Fibroblast of lung (primary cell): ENCODE results near the gene FBLN1. TPM values are rescaled to one million over a fixed set of nuclear protein-coding genes. Genes with fewer than 3 reads are reported as not detected.

Source experiments
- DNase-seq, 2 donors: peaks; one replicate each; pipeline versions ENCODE4 v3.0.0 to v3.0.0-alpha.2; 2010; ENCODE audit warnings: low read depth in 2 of 2
- H2AFZ ChIP-seq: 2 replicates; pipeline ENCODE4 v1.5.1; 2012; ENCODE audit warnings: low read length, control low read depth, inconsistent platforms
- H3K27ac ChIP-seq: 2 replicates; pipeline ENCODE4 v1.5.1; 2011; ENCODE audit warnings: low read length, control low read depth; ENCODE audit not compliant: insufficient read depth
- H3K27me3 ChIP-seq: 2 replicates; pipeline ENCODE4 v1.5.1; 2011; ENCODE audit warnings: mild to moderate bottlenecking, low read length; ENCODE audit not compliant: control insufficient read depth, insufficient read depth
- H3K36me3 ChIP-seq: 2 replicates; pipeline ENCODE4 v1.5.1; 2011; ENCODE audit warnings: low read length; ENCODE audit not compliant: control insufficient read depth, insufficient read depth
- H3K4me1 ChIP-seq: 2 replicates; pipeline ENCODE4 v1.5.1; 2011; ENCODE audit warnings: low read length; ENCODE audit not compliant: control insufficient read depth, insufficient read depth; ENCODE audit errors: extremely low read depth
- H3K4me2 ChIP-seq: 2 replicates; pipeline ENCODE4 v1.5.1; 2011; ENCODE audit warnings: low read length, control low read depth; ENCODE audit not compliant: insufficient read depth; ENCODE audit errors: extremely low read depth
- H3K4me3 ChIP-seq, 4 experiments: fragments of 200-600 bp in 1 of 4; sonication (generic) in 1 of 4; replicated peaks in 1 of 4; 2 replicates each; pipeline ENCODE4 v1.5.1; 2011 to 2016; ENCODE audit warnings: low read length in 4 of 4, low read depth in 3 of 4, mild to moderate bottlenecking in 3 of 4, control low read depth in 2 of 4, inconsistent platforms in 1 of 4, mixed read lengths in 1 of 4; ENCODE audit not compliant: insufficient read depth in 1 of 4; ENCODE audit errors: control extremely low read depth in 1 of 4
- H3K79me2 ChIP-seq: 2 replicates; pipeline ENCODE4 v1.5.1; 2012; ENCODE audit warnings: mild to moderate bottlenecking, low read length, inconsistent platforms; ENCODE audit not compliant: control insufficient read depth, insufficient read depth
- H3K9ac ChIP-seq: 2 replicates; pipeline ENCODE4 v1.5.1; 2011; ENCODE audit warnings: mild to moderate bottlenecking, low read length, control low read depth; ENCODE audit not compliant: insufficient read depth
- H3K9me3 ChIP-seq: 2 replicates; pipeline ENCODE4 v1.5.1; 2012; ENCODE audit warnings: low read depth, low read length; ENCODE audit not compliant: control insufficient read depth, insufficient read depth
- H4K20me1 ChIP-seq: 2 replicates; pipeline ENCODE4 v1.5.1; 2011; ENCODE audit warnings: low read length; ENCODE audit not compliant: control insufficient read depth, insufficient read depth; ENCODE audit errors: extremely low read depth
- EZH2 ChIP-seq: IDR thresholded peaks from 2 replicates; pipeline ENCODE4 v1.5.1; 2012; ENCODE audit warnings: low read length, control low read depth, mild to moderate bottlenecking; ENCODE audit errors: missing control alignments
- polyA plus RNA-seq, 2 donors: library from polyadenylated mRNA; depleted of rRNA in 1 of 2; stranded (reverse) in 1 of 2; unstranded in 1 of 2; fragments of >200 nt; gene quantifications; 2 replicates each; pipeline ENCODE4 v1.2.1, GENCODE V29; 2011 to 2012; ENCODE audit warnings: missing spikeins in 1 of 2
- total RNA-seq: library from RNA; depleted of rRNA; stranded (reverse); fragments of >200 nt; gene quantifications from 2 replicates; pipeline ENCODE4 v1.2.1, GENCODE V29; 2014
- TF ChIP-seq, protein P1 (sequence below), 2 donors: IDR thresholded peaks in 1 of 2; conservative IDR thresholded peaks in 1 of 2; 1 replicate in 1 of 2; 2 replicates in 1 of 2; pipeline ENCODE4 v1.5.1; 2011 to 2012; ENCODE audit warnings: low read length in 2 of 2, control low read depth in 1 of 2, inconsistent platforms in 1 of 2, low read depth in 1 of 2, mild to moderate bottlenecking in 1 of 2

The FBLN1 gene
- total and polyA plus RNA-seq, 2 donors (not counting 1 experiment from before 2014, with no cell fraction given), result 134 to 270 TPM

DNA sequence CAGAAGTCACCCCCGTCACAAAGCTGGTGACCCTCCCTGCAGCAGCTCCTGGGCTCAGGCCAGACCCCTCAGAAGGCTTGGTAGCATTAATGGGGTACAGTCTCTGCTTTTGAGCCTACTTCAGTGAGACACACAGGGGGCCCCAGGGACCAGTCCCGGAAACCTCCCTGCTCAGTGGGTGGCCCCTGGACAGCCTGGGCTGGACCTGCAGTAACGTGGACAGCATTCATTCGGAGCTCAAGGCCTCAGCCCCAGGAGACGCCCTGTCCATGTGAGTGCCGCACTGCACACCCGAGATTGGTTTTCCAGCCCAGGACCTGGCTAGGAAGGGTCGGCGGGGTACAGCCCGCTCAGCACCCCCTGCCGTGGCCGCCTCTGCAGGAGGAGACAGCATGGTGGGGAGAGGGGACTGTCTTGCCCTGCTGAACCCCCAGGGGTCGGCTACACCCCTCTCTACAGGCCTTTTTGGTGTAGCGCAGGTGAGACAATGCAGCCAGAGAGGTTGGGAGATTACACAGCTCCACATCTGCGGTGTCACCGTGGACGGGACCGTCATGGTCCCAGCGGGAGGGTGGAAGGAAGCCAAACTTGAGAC is 83.4 kb downstream of the FBLN1 start:
- Histone ChIP-seq H3K4me1 (peaks cover 12% of the 10 kb centered on the region), H3K4me2 (no peak overlapping the region), H3K4me3 (no peak overlapping the region), H3K79me2 (no peaks in the 10 kb centered on the region), H3K27ac (no peak overlapping the region), H3K9ac (no peak overlapping the region), H3K9me3 (no peaks in the 10 kb centered on the region), H3K27me3 (no peaks in the 10 kb centered on the region), H2AFZ (no peak overlapping the region), H3K36me3 (no peaks in the 10 kb centered on the region), H4K20me1 (no peaks in the 10 kb centered on the region)
- DNase-seq, result no peak
- TF ChIP-seq, protein P1, sequence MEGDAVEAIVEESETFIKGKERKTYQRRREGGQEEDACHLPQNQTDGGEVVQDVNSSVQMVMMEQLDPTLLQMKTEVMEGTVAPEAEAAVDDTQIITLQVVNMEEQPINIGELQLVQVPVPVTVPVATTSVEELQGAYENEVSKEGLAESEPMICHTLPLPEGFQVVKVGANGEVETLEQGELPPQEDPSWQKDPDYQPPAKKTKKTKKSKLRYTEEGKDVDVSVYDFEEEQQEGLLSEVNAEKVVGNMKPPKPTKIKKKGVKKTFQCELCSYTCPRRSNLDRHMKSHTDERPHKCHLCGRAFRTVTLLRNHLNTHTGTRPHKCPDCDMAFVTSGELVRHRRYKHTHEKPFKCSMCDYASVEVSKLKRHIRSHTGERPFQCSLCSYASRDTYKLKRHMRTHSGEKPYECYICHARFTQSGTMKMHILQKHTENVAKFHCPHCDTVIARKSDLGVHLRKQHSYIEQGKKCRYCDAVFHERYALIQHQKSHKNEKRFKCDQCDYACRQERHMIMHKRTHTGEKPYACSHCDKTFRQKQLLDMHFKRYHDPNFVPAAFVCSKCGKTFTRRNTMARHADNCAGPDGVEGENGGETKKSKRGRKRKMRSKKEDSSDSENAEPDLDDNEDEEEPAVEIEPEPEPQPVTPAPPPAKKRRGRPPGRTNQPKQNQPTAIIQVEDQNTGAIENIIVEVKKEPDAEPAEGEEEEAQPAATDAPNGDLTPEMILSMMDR (conservative IDR thresholded peaks at IDR 0.05 in 1 of 2, IDR thresholded peaks at IDR 0.05 in 1 of 2; ENCODE audit: low read depth in 1 of 2, low read length in 2 of 2), result no peak
- TF ChIP-seq EZH2, result no peak

DNA sequence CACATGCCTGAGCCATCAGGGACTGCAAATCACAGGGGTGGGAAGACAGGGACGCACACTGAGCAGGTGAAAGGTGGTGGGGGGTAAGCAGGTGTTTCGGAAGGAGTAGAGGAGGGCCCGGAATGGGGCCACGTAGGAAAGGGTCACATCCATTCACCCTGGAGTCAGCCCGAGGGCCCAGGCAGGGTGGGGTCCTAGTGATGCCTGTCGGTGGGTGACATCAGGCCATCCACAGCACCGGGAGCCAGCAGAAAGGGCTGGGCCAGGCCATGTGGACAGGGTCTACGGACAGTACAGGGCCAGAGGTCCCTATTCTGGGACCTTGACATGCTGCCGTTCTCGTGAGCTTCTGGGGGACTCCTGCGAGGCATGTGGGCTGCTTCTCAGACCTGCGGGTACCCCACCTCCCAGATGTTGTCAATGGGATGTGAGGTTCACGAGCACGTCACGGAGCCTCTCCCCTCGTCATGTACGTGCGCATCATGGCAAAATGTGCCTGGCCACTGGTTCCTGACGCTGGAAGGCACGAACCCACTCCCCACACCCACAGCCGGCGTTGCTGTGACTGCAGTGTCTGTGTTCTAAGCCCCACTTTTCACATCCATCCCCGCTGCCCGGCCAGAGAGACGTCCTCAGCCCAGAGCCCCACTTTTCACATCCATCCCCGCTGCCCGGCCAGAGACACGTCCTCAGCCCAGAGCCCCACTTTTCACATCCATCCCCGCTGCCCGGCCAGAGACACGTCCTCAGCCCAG is 84.1 kb downstream of the FBLN1 start:
- H3K27me3 ChIP-seq, result no peaks in the 10 kb centered on the region
- no peak overlapping the region for H2AFZ ChIP-seq
- no peaks in the 10 kb centered on the region for H3K79me2 ChIP-seq
- peaks cover 12% of the 10 kb centered on the region for H3K4me1 ChIP-seq
- H3K36me3 ChIP-seq, result no peaks in the 10 kb centered on the region
- no peaks in the 10 kb centered on the region for H4K20me1 ChIP-seq
- H3K9me3 ChIP-seq, result no peaks in the 10 kb centered on the region
- no peak overlapping the region for H3K9ac ChIP-seq
- H3K4me2 ChIP-seq, result no peak overlapping the region
- no peak for DNase-seq
- H3K4me3 ChIP-seq, result no peak overlapping the region
- no peak overlapping the region for H3K27ac ChIP-seq
- TF ChIP-seq, protein P1 (conservative IDR thresholded peaks at IDR 0.05 in 1 of 2, IDR thresholded peaks at IDR 0.05 in 1 of 2; ENCODE audit: low read depth in 1 of 2, low read length in 2 of 2), result no peak
- TF ChIP-seq EZH2, result no peak

DNA sequence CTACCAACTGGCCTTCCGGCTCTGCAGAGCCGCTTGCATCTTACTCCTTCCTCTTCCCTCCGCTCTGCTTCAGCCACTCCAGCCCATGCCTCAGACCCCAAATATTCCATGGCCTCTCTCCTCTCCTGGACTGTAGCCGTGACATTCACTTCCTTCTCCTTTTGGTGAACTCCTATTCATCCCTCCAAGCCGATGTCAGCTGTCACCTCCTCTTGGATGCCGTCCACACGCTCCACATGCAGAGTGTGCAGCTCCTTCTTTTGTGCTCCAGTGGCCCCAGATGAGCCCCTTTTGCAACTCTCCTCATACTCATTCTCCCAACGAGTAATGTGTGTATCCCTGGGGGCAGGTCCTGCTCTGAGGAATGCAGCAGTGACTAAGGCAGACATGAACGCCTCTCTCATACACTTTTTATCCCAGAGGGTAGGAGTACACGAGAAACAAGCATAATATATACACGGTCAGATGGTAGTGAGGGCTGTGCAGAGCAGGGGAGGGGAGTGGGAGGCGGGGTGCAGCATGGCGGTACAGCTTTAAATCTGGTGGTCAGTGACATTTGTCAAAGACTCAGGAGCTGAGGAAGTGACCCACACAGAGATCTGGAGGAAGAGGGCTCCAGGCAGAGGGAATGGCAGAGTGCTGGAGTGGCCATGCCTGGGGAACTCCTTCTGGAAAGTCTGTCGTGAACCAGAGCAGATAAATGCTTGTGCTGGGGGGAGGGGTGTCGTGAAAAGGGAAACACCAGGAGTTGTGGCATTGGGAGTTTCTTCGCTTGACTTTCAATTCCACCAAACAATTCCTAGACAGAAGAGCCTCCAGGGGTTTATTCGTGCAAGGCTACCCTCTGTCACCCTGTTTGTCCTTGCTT is 85.2 kb downstream of the FBLN1 start:
- Histone ChIP-seq H3K4me3 (no peak overlapping the region), H3K4me2 (no peak overlapping the region), H4K20me1 (no peaks in the 10 kb centered on the region), H3K36me3 (no peaks in the 10 kb centered on the region), H2AFZ (no peak overlapping the region), H3K9me3 (no peaks in the 10 kb centered on the region), H3K9ac (no peak overlapping the region), H3K27ac (no peak overlapping the region), H3K27me3 (no peaks in the 10 kb centered on the region), H3K4me1 (peaks cover 12% of the 10 kb centered on the region), H3K79me2 (no peaks in the 10 kb centered on the region)
- no peak for TF ChIP-seq EZH2
- TF ChIP-seq, protein P1 (conservative IDR thresholded peaks at IDR 0.05 in 1 of 2, IDR thresholded peaks at IDR 0.05 in 1 of 2; ENCODE audit: low read depth in 1 of 2, low read length in 2 of 2), result no peak
- DNase-seq, result peak in 1 of 2 donors; percentile 74
